Measurements from ENCODE around the gene LRRC8E. TPM values are rescaled to one million over a fixed set of nuclear protein-coding genes. Genes with fewer than 3 reads are reported as not detected.

Gene LRRC8E
- total RNA-seq, 1 donor from 2014 or later, result not detected

DNA sequence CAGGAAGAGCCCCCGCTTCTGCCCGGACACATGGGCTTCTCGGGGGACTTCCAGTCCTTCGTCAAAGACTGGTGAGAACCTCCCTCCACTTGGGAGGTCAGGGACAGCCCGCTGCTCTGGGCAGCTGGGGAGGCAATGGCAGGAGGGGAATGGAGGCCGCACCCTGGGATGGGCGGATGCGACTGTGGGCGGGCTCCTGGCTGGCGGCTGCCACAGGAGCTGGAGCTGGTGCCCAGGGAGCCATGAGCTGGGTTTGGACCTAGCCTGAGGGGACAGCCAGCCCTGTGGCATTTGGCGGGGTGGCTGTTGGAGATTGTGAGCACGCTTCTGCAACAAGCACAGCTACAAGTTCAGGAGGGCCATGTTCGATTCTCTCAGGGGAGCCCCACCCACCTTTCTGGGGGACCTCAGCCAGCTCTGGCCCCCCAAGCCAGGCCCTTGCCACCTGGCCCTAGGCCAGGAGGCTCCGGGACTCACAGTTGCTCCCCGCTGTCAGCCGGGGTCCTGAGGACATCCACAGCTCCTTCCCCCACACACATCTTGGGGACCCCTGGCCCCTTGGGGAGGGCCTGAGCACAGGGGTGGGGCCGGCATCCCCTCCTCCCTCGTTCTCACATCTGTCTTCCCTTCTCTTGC, 23.3 kb downstream of the LRRC8E start:
- H3K27me3 ChIP-seq, result peaks cover 5% of the 10 kb centered on the region
- no peak overlapping the region for H3K4me3 ChIP-seq
- intact Hi-C loops (cut with DNase I), result no loop called here
- no peak overlapping the region for H3K27ac ChIP-seq
- peaks cover 7 to 8% of the 10 kb centered on the region in 2 donors for H3K4me1 ChIP-seq
- DNase-seq (ENCODE audit: low spot score in 2 of 2), result no peak
- H3K36me3 ChIP-seq, result peaks cover 42 to 47% of the 10 kb centered on the region in 2 donors
- TF ChIP-seq, protein P1, sequence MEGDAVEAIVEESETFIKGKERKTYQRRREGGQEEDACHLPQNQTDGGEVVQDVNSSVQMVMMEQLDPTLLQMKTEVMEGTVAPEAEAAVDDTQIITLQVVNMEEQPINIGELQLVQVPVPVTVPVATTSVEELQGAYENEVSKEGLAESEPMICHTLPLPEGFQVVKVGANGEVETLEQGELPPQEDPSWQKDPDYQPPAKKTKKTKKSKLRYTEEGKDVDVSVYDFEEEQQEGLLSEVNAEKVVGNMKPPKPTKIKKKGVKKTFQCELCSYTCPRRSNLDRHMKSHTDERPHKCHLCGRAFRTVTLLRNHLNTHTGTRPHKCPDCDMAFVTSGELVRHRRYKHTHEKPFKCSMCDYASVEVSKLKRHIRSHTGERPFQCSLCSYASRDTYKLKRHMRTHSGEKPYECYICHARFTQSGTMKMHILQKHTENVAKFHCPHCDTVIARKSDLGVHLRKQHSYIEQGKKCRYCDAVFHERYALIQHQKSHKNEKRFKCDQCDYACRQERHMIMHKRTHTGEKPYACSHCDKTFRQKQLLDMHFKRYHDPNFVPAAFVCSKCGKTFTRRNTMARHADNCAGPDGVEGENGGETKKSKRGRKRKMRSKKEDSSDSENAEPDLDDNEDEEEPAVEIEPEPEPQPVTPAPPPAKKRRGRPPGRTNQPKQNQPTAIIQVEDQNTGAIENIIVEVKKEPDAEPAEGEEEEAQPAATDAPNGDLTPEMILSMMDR (IDR thresholded peaks at IDR 0.05), result no peak
- no peaks in the 10 kb centered on the region for H3K9me3 ChIP-seq

- intact Hi-C loops (cut with DNase I), result no loop called here
- H3K4me3 ChIP-seq, result no peak overlapping the region
- peaks cover 9% of the 10 kb centered on the region for H3K27me3 ChIP-seq
- peaks cover 7 to 10% of the 10 kb centered on the region in 2 donors for H3K4me1 ChIP-seq
- H3K9me3 ChIP-seq, result no peaks in the 10 kb centered on the region
- TF ChIP-seq, protein P1 (IDR thresholded peaks at IDR 0.05), result no peak
- no peak for DNase-seq (ENCODE audit: low spot score in 2 of 2)
- peaks cover 42 to 47% of the 10 kb centered on the region in 2 donors for H3K36me3 ChIP-seq
- H3K27ac ChIP-seq, result no peak overlapping the region
Observed at GRCh38 chr19:7912144-7912696, 23.9 kb downstream of the LRRC8E start.

DNA sequence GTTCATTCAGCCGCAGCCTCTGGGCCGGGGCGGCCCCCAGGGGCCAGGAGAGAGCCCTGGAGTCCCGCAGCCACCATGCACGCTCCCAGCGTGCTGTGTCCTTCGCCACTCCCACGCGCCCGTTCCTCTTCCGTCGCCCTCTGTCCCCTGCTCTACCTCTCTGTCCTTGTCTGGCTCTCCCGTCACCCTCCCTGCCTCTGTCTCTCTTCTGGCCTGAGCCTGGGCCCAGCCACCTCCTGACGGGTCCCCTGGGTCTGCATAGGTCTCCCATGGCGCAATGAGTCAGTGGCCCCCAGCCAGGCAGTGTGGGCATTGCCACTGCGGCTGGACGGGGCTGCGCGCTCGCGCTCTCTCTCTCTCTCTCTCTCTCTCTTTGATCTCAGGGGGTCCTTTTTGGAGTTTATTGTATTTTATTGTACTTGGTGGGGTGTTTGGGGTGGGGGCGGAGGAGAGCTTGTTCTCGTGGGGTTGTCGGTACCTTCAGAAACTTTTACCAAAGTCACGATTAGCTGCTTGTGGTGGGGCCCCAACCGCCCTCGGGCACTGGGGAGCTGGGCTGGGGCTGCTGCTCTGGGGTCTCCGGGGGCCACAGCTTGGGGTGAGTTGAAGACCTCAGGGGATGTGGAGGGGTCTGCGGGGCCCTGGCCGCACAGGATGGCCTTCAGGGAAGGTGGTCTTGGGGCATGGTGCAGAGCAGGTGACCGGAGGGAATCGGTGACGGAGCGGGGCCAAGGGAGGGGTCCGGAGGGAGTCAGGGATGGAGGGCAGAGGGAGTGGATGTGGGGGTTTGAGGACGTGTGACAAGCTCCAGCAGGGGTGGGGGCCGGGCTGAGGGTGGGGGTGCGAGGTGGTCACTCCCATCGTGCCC, 24.6 kb downstream of the LRRC8E start:
- Histone ChIP-seq H3K9me3 (no peaks in the 10 kb centered on the region), H3K27me3 (peaks cover 13% of the 10 kb centered on the region), H3K4me3 (no peak overlapping the region), H3K4me1 (peaks cover 14 to 17% of the 10 kb centered on the region in 2 donors), H3K27ac (no peak overlapping the region), H3K36me3 (peaks cover 42 to 47% of the 10 kb centered on the region in 2 donors)
- DNase-seq (ENCODE audit: low spot score in 2 of 2), result no peak
- TF ChIP-seq, protein P1 (IDR thresholded peaks at IDR 0.05), result no peak
- intact Hi-C loops (cut with DNase I), result no loop called here

DNA sequence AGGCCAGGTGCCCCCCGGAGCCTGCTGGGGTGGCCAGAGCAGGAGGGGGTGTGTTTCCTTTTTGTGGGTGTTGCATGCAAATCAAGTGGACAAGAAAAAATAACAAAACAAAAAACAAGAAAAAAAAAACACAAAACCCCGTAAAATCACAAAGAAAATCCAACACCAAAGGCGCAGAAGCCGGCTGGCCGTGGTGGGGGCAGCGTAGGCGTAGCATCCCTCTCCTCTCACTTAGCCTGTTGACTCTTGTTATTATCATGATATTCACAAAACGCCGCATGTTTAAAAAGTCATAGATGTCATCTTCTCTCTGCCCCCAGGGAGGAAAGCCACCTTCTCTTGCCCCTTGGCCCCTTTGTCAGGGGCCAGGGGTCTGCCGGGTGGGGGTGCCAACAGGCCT, 25.3 kb downstream of the LRRC8E start:
- intact Hi-C loops (cut with DNase I), result no loop called here
- DNase-seq (ENCODE audit: low spot score in 2 of 2), result no peak
- TF ChIP-seq, protein P1 (IDR thresholded peaks at IDR 0.05), result no peak
- no peaks in the 10 kb centered on the region for H3K9me3 ChIP-seq
- no peak overlapping the region for H3K4me3 ChIP-seq
- peaks cover 15 to 17% of the 10 kb centered on the region in 2 donors for H3K4me1 ChIP-seq
- H3K27me3 ChIP-seq, result peaks cover 13% of the 10 kb centered on the region
- H3K27ac ChIP-seq, result no peak overlapping the region
- peaks cover 42 to 46% of the 10 kb centered on the region in 2 donors for H3K36me3 ChIP-seq

DNA sequence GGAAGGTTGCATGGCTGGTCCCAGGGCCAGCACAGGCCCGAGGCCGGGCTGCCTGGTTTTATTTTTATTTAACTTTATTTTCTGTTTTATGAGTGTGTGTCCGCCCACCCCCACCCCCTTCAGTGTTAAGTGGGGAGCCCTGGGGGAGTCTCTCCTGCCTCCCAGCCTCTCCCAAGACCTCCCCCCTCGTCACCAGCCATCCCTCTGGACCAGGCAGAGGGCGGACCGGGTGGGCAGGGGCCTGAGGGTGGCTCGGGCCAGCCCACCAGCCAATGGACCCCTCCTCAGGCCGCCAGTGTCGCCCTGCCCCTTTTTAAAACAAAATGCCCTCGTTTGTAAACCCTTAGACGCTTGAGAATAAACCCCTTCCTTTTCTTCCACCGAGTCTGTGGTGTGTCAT, 25.8 kb downstream of the LRRC8E start:
- DNase-seq (ENCODE audit: low spot score in 2 of 2), result no peak
- Histone ChIP-seq H3K36me3 (peaks cover 41 to 42% of the 10 kb centered on the region in 2 donors), H3K4me1 (peaks cover 15 to 17% of the 10 kb centered on the region in 2 donors), H3K27me3 (peaks cover 13% of the 10 kb centered on the region), H3K4me3 (no peak overlapping the region), H3K27ac (no peak overlapping the region), H3K9me3 (no peaks in the 10 kb centered on the region)
- TF ChIP-seq, protein P1 (IDR thresholded peaks at IDR 0.05), result no peak
- intact Hi-C loops (cut with DNase I), result no loop called here

Measured in ascending aorta (tissue), 2 donors.